UCSD-AML1 (cell line): ENCODE data around the gene PTPN14.
"Not testable (repeated sequence)": the region's sequence is repeated elsewhere in the genome, so short reads cannot be mapped to it uniquely, and the experiment has no call there.

Experiments used
- DNase-seq: peaks from one replicate; lab custom pipeline; 2025; ENCODE audit not compliant: unreplicated experiment; lab: John Stamatoyannopoulos, UW

PTPN14 gene

GRCh38 chr1:214551436-214552173 lies at the start of gene PTPN14:
Gene PTPN14, minus strand, starts transcription at chr1:214551602. Its CDS starts 86,799 bp downstream, at chr1:214464803.
- peak; percentile 67 for DNase-seq

- no peak for DNase-seq
Measured at GRCh38 chr1:214593158-214593557, 41.8 kb upstream of the PTPN14 start.

GRCh38 chr1:214591918-214592317 lies 40.5 kb upstream of the PTPN14 start:
- not testable (repeated sequence) for DNase-seq

- no peak for DNase-seq
Measured at GRCh38 chr1:214590696-214591095, 39.3 kb upstream of the PTPN14 start.

GRCh38 chr1:214588963-214589597 lies 37.7 kb upstream of the PTPN14 start:
- DNase-seq: no peak

GRCh38 chr1:214587165-214587564 lies 35.8 kb upstream of the PTPN14 start:
- no peak for DNase-seq

GRCh38 chr1:214586621-214587020 lies 35.2 kb upstream of the PTPN14 start:
- DNase-seq: no peak

- DNase-seq: no peak
Measured at GRCh38 chr1:214584805-214585766, 33.7 kb upstream of the PTPN14 start.

- DNase-seq: no peak
Measured at GRCh38 chr1:214583824-214584554, 32.6 kb upstream of the PTPN14 start.

- no peak for DNase-seq
Measured at GRCh38 chr1:214583113-214583512, 31.7 kb upstream of the PTPN14 start.

GRCh38 chr1:214582289-214582891 lies 31.0 kb upstream of the PTPN14 start:
- no peak for DNase-seq

GRCh38 chr1:214581785-214582184 lies 30.4 kb upstream of the PTPN14 start:
- no peak for DNase-seq

GRCh38 chr1:214579183-214579582 lies 27.8 kb upstream of the PTPN14 start:
- DNase-seq: no peak

- not testable (repeated sequence) for DNase-seq
Measured at GRCh38 chr1:214576120-214576519, 24.7 kb upstream of the PTPN14 start.

- DNase-seq: no peak
Measured at GRCh38 chr1:214574598-214575411, 23.4 kb upstream of the PTPN14 start.

- DNase-seq: no peak
Measured at GRCh38 chr1:214573386-214574318, 22.2 kb upstream of the PTPN14 start.

GRCh38 chr1:214571281-214571680 lies 19.9 kb upstream of the PTPN14 start:
- DNase-seq: no peak

GRCh38 chr1:214570442-214570841 lies 19.0 kb upstream of the PTPN14 start:
- no peak for DNase-seq
